A549 (cell line): ENCODE results near the gene PTPRN2. TPM values are rescaled to one million over a fixed set of nuclear protein-coding genes. Genes with fewer than 3 reads are reported as not detected.

ENCODE experiments used
- ATAC-seq, 2 experiments: fragments of 200-7000 bp in 1 of 2; fragments of >200 bp in 1 of 2; cut with Nextera tagmentation in 1 of 2; cut with Tn5 transposase in 1 of 2; 3 replicates each; pipeline versions ENCODE4 v1.8.0 to v1.9.1; 2018 to 2020; ENCODE audit warnings: mild to moderate bottlenecking in 1 of 2, moderate library complexity in 1 of 2
- CTCF ChIA-PET: fragments of 300-600 bp; sonication (Branson Sonifier 250); formaldehyde crosslinking; extraction: SDS; loops from one replicate; lab custom pipeline; 2021; ENCODE audit warnings: antibody characterized with exemption, inconsistent platforms; lab: Yijun Ruan, JAX
- POLR2A ChIA-PET: fragments of 350-600 bp; formaldehyde crosslinking; extraction: SDS; loops from one replicate; lab custom pipeline; 2021; ENCODE audit warnings: antibody characterized with exemption, inconsistent platforms; lab: Yijun Ruan, JAX
- DNase-seq, 2 experiments: peaks; one replicate each; pipeline versions ENCODE4 v3.0.0 to v3.0.0-alpha.2; 2011 to 2016; ENCODE audit warnings: low read depth in 1 of 2, low spot score in 1 of 2
- FAIRE-seq: peaks from 2 replicates; lab custom pipeline; 2011; peaks lifted over from hg19 to GRCh38; lab: Jason Lieb, UNC
- H3K27ac ChIP-seq, 2 experiments: fragments of >200 bp; sonication (Bioruptor Twin); formaldehyde crosslinking; 3 replicates each; pipeline ENCODE4 v1.5.1; 2016 to 2017
- H3K4me1 ChIP-seq: fragments of >200 bp; sonication (Bioruptor Twin); formaldehyde crosslinking; 3 replicates; pipeline ENCODE4 v1.6.1; 2016
- H3K4me2 ChIP-seq: fragments of >200 bp; sonication (Bioruptor Twin); formaldehyde crosslinking; 3 replicates; pipeline ENCODE4 v1.6.1; 2016
- H3K4me3 ChIP-seq: fragments of >200 bp; sonication (Bioruptor Twin); formaldehyde crosslinking; 3 replicates; pipeline ENCODE4 v1.5.1; 2016
- H3K9me3 ChIP-seq: fragments of >200 bp; sonication (Bioruptor Twin); formaldehyde crosslinking; 3 replicates; pipeline ENCODE4 v1.6.1; 2016
- CBX2 ChIP-seq: fragments of 200-600 bp; sonication (generic); IDR thresholded peaks from 2 replicates; pipeline ENCODE4 v1.6.1; 2016; ENCODE audit warnings: low read depth, mild to moderate bottlenecking, borderline replicate concordance
- CEBPB ChIP-seq, 2 experiments: fragments of >200 bp in 1 of 2; sonication (Bioruptor Twin) in 1 of 2; formaldehyde crosslinking in 1 of 2; IDR thresholded peaks; 2 replicates each; pipeline ENCODE4 v1.6.1; 2012 to 2016
- CHD4 ChIP-seq: fragments of 200-600 bp; sonication (generic); IDR thresholded peaks from 2 replicates; pipeline ENCODE4 v1.6.1; 2016; ENCODE audit warnings: antibody characterized with exemption, mild to moderate bottlenecking, borderline replicate concordance
- EHF ChIP-seq: fragments of 250-450 bp; sonication (Bioruptor Pico); IDR thresholded peaks from 2 replicates; pipeline ENCODE4 v1.5.0; 2020; ENCODE audit warnings: mild to moderate bottlenecking
- EHMT2 ChIP-seq: fragments of 200-600 bp; sonication (generic); IDR thresholded peaks from 2 replicates; pipeline ENCODE4 v1.6.1; 2016; ENCODE audit warnings: antibody characterized with exemption, low read depth, mild to moderate bottlenecking, moderate library complexity
- ELK1 ChIP-seq: fragments of 150-350 bp; IDR thresholded peaks from 2 replicates; pipeline ENCODE4 v1.6.1; 2014; ENCODE audit warnings: low read depth, mild to moderate bottlenecking, low read length
- EP300 ChIP-seq, 2 experiments: fragments of >200 bp; sonication (Bioruptor Twin); formaldehyde crosslinking; IDR thresholded peaks; 2 replicates in 1 of 2; 3 replicates in 1 of 2; pipeline ENCODE4 v1.6.1; 2016 to 2017
- FOSB ChIP-seq: fragments of 250-450 bp; sonication (Bioruptor Pico); IDR thresholded peaks from 2 replicates; pipeline ENCODE4 v1.5.0; 2020; ENCODE audit warnings: mild to moderate bottlenecking, moderate library complexity
- FOSL2 ChIP-seq, 2 experiments: fragments of 450-650 bp in 1 of 2; fragments of >200 bp in 1 of 2; sonication (Bioruptor Twin) in 1 of 2; formaldehyde crosslinking; IDR thresholded peaks; 2 replicates each; pipeline versions ENCODE4 v1.5.0 to v1.6.1; 2016 to 2020; ENCODE audit warnings: mild to moderate bottlenecking in 1 of 2, moderate library complexity in 1 of 2
- FOXS1 ChIP-seq: fragments of 250-450 bp; sonication (Bioruptor Pico); IDR thresholded peaks from 2 replicates; pipeline ENCODE4 v1.5.0; 2020; ENCODE audit warnings: mild to moderate bottlenecking, moderate library complexity
- GATA3 ChIP-seq: IDR thresholded peaks from 2 replicates; pipeline ENCODE4 v1.6.1; 2012; ENCODE audit warnings: borderline replicate concordance
- HDAC2 ChIP-seq: fragments of 200-600 bp; sonication (generic); IDR thresholded peaks from 2 replicates; pipeline ENCODE4 v1.6.1; 2016
- HEYL ChIP-seq: fragments of 250-450 bp; sonication (Bioruptor Pico); IDR thresholded peaks from 2 replicates; pipeline ENCODE4 v1.8.0; 2021; ENCODE audit warnings: mild to moderate bottlenecking, moderate library complexity
- HOXA7 ChIP-seq: fragments of 250-450 bp; sonication (Bioruptor Pico); IDR thresholded peaks from 2 replicates; pipeline ENCODE4 v1.5.0; 2020; ENCODE audit warnings: mild to moderate bottlenecking, moderate library complexity
- HOXB13 ChIP-seq: fragments of 250-450 bp; sonication (Bioruptor Pico); IDR thresholded peaks from 2 replicates; pipeline ENCODE4 v1.5.0; 2020; ENCODE audit warnings: low read depth, mild to moderate bottlenecking, moderate library complexity
- HOXB5 ChIP-seq: fragments of 250-450 bp; sonication (Bioruptor Pico); IDR thresholded peaks from 2 replicates; pipeline ENCODE4 v1.5.0; 2020; ENCODE audit warnings: mild to moderate bottlenecking, moderate library complexity
- JUN ChIP-seq, 2 experiments: fragments of >200 bp; sonication (Bioruptor Twin); formaldehyde crosslinking; IDR thresholded peaks; 2 replicates in 1 of 2; 3 replicates in 1 of 2; pipeline ENCODE4 v1.6.1; 2016 to 2017
- JUNB ChIP-seq: fragments of >200 bp; sonication (Bioruptor Twin); formaldehyde crosslinking; IDR thresholded peaks from 2 replicates; pipeline ENCODE4 v1.6.1; 2016
- KDM1A ChIP-seq: fragments of 200-600 bp; sonication (generic); IDR thresholded peaks from 2 replicates; pipeline ENCODE4 v1.6.1; 2016; ENCODE audit warnings: low read depth, mild to moderate bottlenecking
- MAFK ChIP-seq: fragments of 450-650 bp; IDR thresholded peaks from 2 replicates; pipeline ENCODE4 v1.6.1; 2014; ENCODE audit not compliant: partially characterized antibody
- MAX ChIP-seq: IDR thresholded peaks from 2 replicates; pipeline ENCODE4 v1.6.1; 2012
- MYC ChIP-seq: IDR thresholded peaks from 2 replicates; pipeline ENCODE4 v1.6.1; 2012; ENCODE audit warnings: mild to moderate bottlenecking, inconsistent platforms, low read length, improper control_type of control experiment, borderline replicate concordance
- PHF8 ChIP-seq: fragments of 200-600 bp; sonication (generic); IDR thresholded peaks from 2 replicates; pipeline ENCODE4 v1.6.1; 2016; ENCODE audit warnings: low read depth, mild to moderate bottlenecking, antibody characterized with exemption, moderate library complexity, borderline replicate concordance
- POLR2A ChIP-seq: IDR thresholded peaks from 2 replicates; pipeline ENCODE4 v1.6.1; 2012; ENCODE audit warnings: mild to moderate bottlenecking, low read length
- RAD21 ChIP-seq, 2 experiments: fragments of >200 bp in 1 of 2; sonication (Bioruptor Twin) in 1 of 2; formaldehyde crosslinking in 1 of 2; IDR thresholded peaks in 1 of 2; conservative IDR thresholded peaks in 1 of 2; 2 replicates in 1 of 2; 3 replicates in 1 of 2; pipeline ENCODE4 v1.6.1; 2012 to 2018; ENCODE audit warnings: inconsistent platforms in 1 of 2
- RARB ChIP-seq: fragments of 250-450 bp; sonication (Bioruptor Pico); IDR thresholded peaks from 2 replicates; pipeline ENCODE4 v1.8.0; 2021; ENCODE audit warnings: mild to moderate bottlenecking, moderate library complexity
- RCOR1 ChIP-seq: fragments of 150-350 bp; IDR thresholded peaks from 2 replicates; pipeline ENCODE4 v1.6.1; 2014; ENCODE audit warnings: antibody characterized with exemption, low read length, low read depth
- REST ChIP-seq: fragments of 200-600 bp; sonication (generic); IDR thresholded peaks from 2 replicates; pipeline ENCODE4 v1.6.1; 2016; ENCODE audit warnings: antibody characterized with exemption, mild to moderate bottlenecking, moderate library complexity
- RFX5 ChIP-seq: fragments of 450-650 bp; IDR thresholded peaks from 2 replicates; pipeline ENCODE4 v1.7.1; 2014; ENCODE audit warnings: antibody characterized with exemption, mild to moderate bottlenecking, moderate library complexity
- RNF2 ChIP-seq: fragments of 200-600 bp; sonication (generic); IDR thresholded peaks from 2 replicates; pipeline ENCODE4 v1.6.1; 2016; ENCODE audit warnings: low read depth, mild to moderate bottlenecking, antibody characterized with exemption, moderate library complexity, borderline replicate concordance
- SMC3 ChIP-seq: fragments of >200 bp; sonication (Bioruptor Twin); formaldehyde crosslinking; IDR thresholded peaks from 3 replicates; pipeline ENCODE4 v1.6.1; 2018; ENCODE audit warnings: inconsistent platforms
- SREBF2 ChIP-seq: fragments of 450-650 bp; IDR thresholded peaks from 2 replicates; pipeline ENCODE4 v1.6.1; 2014; ENCODE audit warnings: mild to moderate bottlenecking, moderate library complexity
- TP53 ChIP-seq: fragments of 250-450 bp; sonication (Bioruptor Pico); IDR thresholded peaks from 2 replicates; pipeline ENCODE4 v1.5.0; 2021; ENCODE audit warnings: mild to moderate bottlenecking, moderate library complexity
- USF2 ChIP-seq: fragments of 450-650 bp; IDR thresholded peaks from 2 replicates; pipeline ENCODE4 v1.6.1; 2014; ENCODE audit warnings: antibody characterized with exemption
- ZSCAN20 ChIP-seq: fragments of 250-450 bp; sonication (Bioruptor Pico); IDR thresholded peaks from 2 replicates; pipeline ENCODE4 v1.8.0; 2022; ENCODE audit warnings: mild to moderate bottlenecking, moderate library complexity
- WGBS: methylation state at CpG from one replicate; pipeline ENCODE4 v1.1.6; 2017; ENCODE audit errors: missing lambda C conversion rate; 5-methylcytosine and 5-hydroxymethylcytosine counted together
- polyA plus RNA-seq, 4 experiments: library from polyadenylated mRNA; depleted of rRNA in 3 of 4; stranded (reverse); fragments of >200 nt; fragmentation: RNase III in 1 of 4; extraction: RNeasy Plus Mini Kit Qiagen cat#74134 plus additional on column Dnase treatment in 1 of 4; gene quantifications; 2 replicates in 3 of 4; 3 replicates in 1 of 4; pipeline ENCODE4 v1.2.3, GENCODE V29; 2011 to 2017

The PTPRN2 gene
- polyA plus RNA-seq, 2 of the 4 experiments (the other 2 are of a cell fraction), result 0.41 to 1.2 TPM

- Histone ChIP-seq H3K4me2 (peak overlapping the region; percentile 91), H3K27ac (peak overlapping the region; percentile 90 to 91), H3K4me3 (peak overlapping the region; percentile 41), H3K4me1 (peaks cover 29% of the 10 kb centered on the region), H3K9me3 (peaks cover 7% of the 10 kb centered on the region; the same call in 1 of the 3 replicates)
- ChIA-PET POLR2A (interaction anchor here (0.8 kb wide), 1 partner anchor 37 kb away, joined by 3 read pairs; no protein-coding TSS in a partner anchor), CTCF (interaction anchor here (0.9 to 1.7 kb wide), 3 partner anchors 24 to 544 kb away, joined by 3 to 4 read pairs (median 3); no protein-coding TSS in a partner anchor)
- 2% methylated on average over 17 of the region's 17 CpGs for WGBS
- ATAC-seq (peak; percentile 64 to 78), FAIRE-seq (no peak), DNase-seq (peak; percentile 76 to 96)
- TF ChIP-seq FOSB, result peak; percentile 81; the same call in 1 of the 2 replicates
- TF ChIP-seq HOXB5 (CRISPR knock-in tag), result peak; percentile 80
- no peak for TF ChIP-seq PHF8
- no peak for TF ChIP-seq RARB (CRISPR knock-in tag)
- TF ChIP-seq FOSL2 (IDR thresholded peaks at IDR 0.05), result no peak
- TF ChIP-seq FOSL2 (CRISPR knock-in tag; IDR thresholded peaks at IDR 0.05), result peak; percentile 70
- 0 out of 2 replicates have a peak, but pooled peaks have one; percentile 36 for TF ChIP-seq FOXS1 (CRISPR knock-in tag)
- 0 out of 2 replicates have a peak, but pooled peaks have one; percentile 7 for TF ChIP-seq MYC
- no peak for TF ChIP-seq GATA3
- no peak for TF ChIP-seq EHF (CRISPR knock-in tag)
- TF ChIP-seq RAD21 (conservative IDR thresholded peaks at IDR 0.05 in 1 of 2, IDR thresholded peaks at IDR 0.05 in 1 of 2), result no peak
- no peak for TF ChIP-seq SREBF2
- TF ChIP-seq MAFK, result no peak
- no peak for TF ChIP-seq CBX2
- TF ChIP-seq CHD4, result no peak
- no peak for TF ChIP-seq RNF2
- peak in 1 of 2 experiments; percentile 39; a peak in 1 of 5 replicates for TF ChIP-seq JUN (IDR thresholded peaks at IDR 0.05)
- peak; percentile 78; the same call in 1 of the 2 replicates for TF ChIP-seq HOXA7 (CRISPR knock-in tag)
- no peak for TF ChIP-seq USF2
- no peak for TF ChIP-seq SMC3
- TF ChIP-seq HOXB13 (CRISPR knock-in tag), result no peak
- peak; percentile 82; the same call in 1 of the 2 replicates for TF ChIP-seq TP53 (CRISPR knock-in tag)
- no peak for TF ChIP-seq MAX
- 0 out of 2 replicates have a peak, but pooled peaks have one; percentile 17 for TF ChIP-seq POLR2A
- TF ChIP-seq KDM1A, result no peak
- TF ChIP-seq HEYL, result no peak
- TF ChIP-seq ELK1, result no peak
- no peak for TF ChIP-seq JUNB
- no peak for TF ChIP-seq HDAC2
- no peak for TF ChIP-seq EHMT2
- no peak for TF ChIP-seq REST
- no peak for TF ChIP-seq RFX5
- no peak for TF ChIP-seq ZSCAN20 (CRISPR knock-in tag)
- TF ChIP-seq CEBPB (IDR thresholded peaks at IDR 0.05), result peak; percentile 79 to 91
- TF ChIP-seq EP300 (IDR thresholded peaks at IDR 0.05), result peak; percentile 17 to 63; a peak in 1 of 5 replicates
- no peak for TF ChIP-seq RCOR1
Observed at GRCh38 chr7:158432369-158433341, 155.0 kb downstream of the PTPRN2 start.
